ENCODE measurements around the gene EYS.
"Not testable (repeated sequence)": the region's sequence is repeated elsewhere in the genome, so short reads cannot be mapped to it uniquely, and the experiment has no call there.

EYS gene

DNA sequence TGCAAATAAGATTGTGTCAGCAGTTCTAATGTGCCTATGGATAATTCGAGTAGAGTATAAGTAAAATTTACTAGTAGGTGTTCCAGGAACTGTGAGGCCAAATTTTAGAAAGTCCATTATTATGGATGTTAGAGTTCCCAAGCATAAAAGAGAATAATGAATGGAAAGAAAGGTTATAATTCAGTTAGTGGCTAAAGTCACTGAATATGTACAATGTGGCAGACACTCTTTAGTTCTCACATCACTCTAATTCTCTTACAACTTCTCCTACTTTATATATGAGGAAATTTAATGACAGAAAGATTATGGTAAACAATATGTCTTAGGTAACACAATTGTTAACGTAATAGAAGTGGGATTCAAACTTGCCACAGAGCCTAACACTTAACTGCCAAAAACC lies 75.3 kb downstream of the EYS start:
- DNase-seq = no peak
- Histone ChIP-seq H3K36me3 (replicated peaks; ENCODE audit: insufficient read depth, low read length) (no peaks in the 10 kb centered on the region), H3K9me3 (replicated peaks; ENCODE audit: insufficient read depth, low read length) (no peaks in the 10 kb centered on the region), H3F3A (ENCODE audit: insufficient read depth, low read length) (no peaks in the 10 kb centered on the region), H4K20me1 (ENCODE audit: insufficient read depth, low read length) (no peaks in the 10 kb centered on the region), H3K27ac (ENCODE audit: low read length) (no peak overlapping the region), H3K79me2 (ENCODE audit: low read length) (no peaks in the 10 kb centered on the region), H3K4me1 (ENCODE audit: low read length) (no peaks in the 10 kb centered on the region), H3K4me2 (ENCODE audit: low read depth, low read length) (no peak overlapping the region), H3K9ac (ENCODE audit: low read length) (no peak overlapping the region), H3K9me2 (replicated peaks; ENCODE audit: insufficient read depth, low read length) (no peaks in the 10 kb centered on the region), H3K27me3 (replicated peaks; ENCODE audit: insufficient read depth, low read length) (no peaks in the 10 kb centered on the region), H2AFZ (ENCODE audit: low read length) (no peak overlapping the region), H3K4me3 (ENCODE audit: low read length) (no peak overlapping the region)
- TF ChIP-seq EZH2phosphoT487 (IDR thresholded peaks at IDR 0.05; ENCODE audit: low read length) (no peak), EZH2 (optimal IDR thresholded peaks at IDR 0.05; ENCODE audit: low read depth, low read length) (no peak)
- TF ChIP-seq, protein P1, sequence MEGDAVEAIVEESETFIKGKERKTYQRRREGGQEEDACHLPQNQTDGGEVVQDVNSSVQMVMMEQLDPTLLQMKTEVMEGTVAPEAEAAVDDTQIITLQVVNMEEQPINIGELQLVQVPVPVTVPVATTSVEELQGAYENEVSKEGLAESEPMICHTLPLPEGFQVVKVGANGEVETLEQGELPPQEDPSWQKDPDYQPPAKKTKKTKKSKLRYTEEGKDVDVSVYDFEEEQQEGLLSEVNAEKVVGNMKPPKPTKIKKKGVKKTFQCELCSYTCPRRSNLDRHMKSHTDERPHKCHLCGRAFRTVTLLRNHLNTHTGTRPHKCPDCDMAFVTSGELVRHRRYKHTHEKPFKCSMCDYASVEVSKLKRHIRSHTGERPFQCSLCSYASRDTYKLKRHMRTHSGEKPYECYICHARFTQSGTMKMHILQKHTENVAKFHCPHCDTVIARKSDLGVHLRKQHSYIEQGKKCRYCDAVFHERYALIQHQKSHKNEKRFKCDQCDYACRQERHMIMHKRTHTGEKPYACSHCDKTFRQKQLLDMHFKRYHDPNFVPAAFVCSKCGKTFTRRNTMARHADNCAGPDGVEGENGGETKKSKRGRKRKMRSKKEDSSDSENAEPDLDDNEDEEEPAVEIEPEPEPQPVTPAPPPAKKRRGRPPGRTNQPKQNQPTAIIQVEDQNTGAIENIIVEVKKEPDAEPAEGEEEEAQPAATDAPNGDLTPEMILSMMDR (IDR thresholded peaks at IDR 0.05; ENCODE audit: low read length) = no peak

DNA sequence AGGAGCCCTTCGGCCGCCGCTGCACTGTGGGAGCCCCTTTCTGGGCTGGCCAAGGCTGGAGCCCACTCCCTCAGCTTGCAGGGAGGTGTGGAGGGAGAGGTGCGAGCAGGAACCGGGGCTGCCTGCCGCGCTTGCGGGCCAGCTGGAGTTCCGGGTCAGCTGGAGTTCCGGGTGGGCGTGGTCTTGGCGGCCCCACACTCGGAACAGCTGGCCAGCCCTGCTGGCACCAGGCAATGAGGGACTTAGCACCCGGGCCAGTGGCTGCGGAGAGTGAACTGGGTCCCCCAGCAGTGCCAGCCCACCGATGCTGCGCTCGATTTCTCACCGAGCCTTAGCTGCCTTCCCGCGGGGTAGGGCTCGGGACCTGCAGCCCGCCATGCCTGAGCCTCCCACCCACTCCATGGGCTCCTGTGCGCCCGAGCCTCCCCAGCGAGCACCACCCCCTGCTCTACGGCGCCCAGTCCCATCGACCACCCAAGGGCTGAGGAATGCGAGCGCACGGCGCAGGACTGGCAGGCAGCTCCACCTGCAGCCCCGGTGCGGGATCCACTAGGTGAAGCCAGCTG lies 79.5 kb downstream of the EYS start:
- not testable (repeated sequence) for H4K20me1 ChIP-seq (ENCODE audit: insufficient read depth, low read length); H3K9ac ChIP-seq (ENCODE audit: low read length); H3K4me2 ChIP-seq (ENCODE audit: low read depth, low read length); H3F3A ChIP-seq (ENCODE audit: insufficient read depth, low read length); H3K4me1 ChIP-seq (ENCODE audit: low read length); H3K9me3 ChIP-seq (replicated peaks; ENCODE audit: insufficient read depth, low read length); DNase-seq; H3K27me3 ChIP-seq (replicated peaks; ENCODE audit: insufficient read depth, low read length); H3K27ac ChIP-seq (ENCODE audit: low read length); H3K79me2 ChIP-seq (ENCODE audit: low read length); H2AFZ ChIP-seq (ENCODE audit: low read length); H3K4me3 ChIP-seq (ENCODE audit: low read length); H3K9me2 ChIP-seq (replicated peaks; ENCODE audit: insufficient read depth, low read length); H3K36me3 ChIP-seq (replicated peaks; ENCODE audit: insufficient read depth, low read length)

DNA sequence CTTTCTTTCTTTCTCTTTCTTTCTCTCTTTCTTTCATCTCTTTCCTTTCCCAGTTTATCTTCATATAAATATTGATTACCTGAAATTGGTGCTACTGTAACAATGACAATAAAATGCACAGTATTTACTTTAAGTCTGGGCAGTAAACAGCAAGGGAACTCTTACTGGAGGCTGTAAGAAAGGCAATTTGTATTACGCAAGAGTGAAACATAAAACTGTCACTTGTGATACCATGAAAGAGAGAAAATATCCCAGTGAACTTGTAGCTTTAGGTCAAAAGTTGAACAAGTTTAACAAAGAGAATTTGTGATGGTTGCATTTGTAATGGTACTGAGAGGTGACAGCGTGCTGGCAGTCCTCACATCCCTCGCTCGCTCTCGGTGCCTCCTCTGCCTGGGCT lies 80.0 kb downstream of the EYS start:
- no peak overlapping the region for H3K4me3 ChIP-seq (ENCODE audit: low read length)
- H3K36me3 ChIP-seq (replicated peaks; ENCODE audit: insufficient read depth, low read length) = no peaks in the 10 kb centered on the region
- H3K9me2 ChIP-seq (replicated peaks; ENCODE audit: insufficient read depth, low read length) = no peaks in the 10 kb centered on the region
- no peak overlapping the region for H3K27ac ChIP-seq (ENCODE audit: low read length)
- TF ChIP-seq EZH2 (optimal IDR thresholded peaks at IDR 0.05; ENCODE audit: low read depth, low read length) = no peak
- no peak for TF ChIP-seq EZH2phosphoT487 (IDR thresholded peaks at IDR 0.05; ENCODE audit: low read length)
- TF ChIP-seq, protein P1 (IDR thresholded peaks at IDR 0.05; ENCODE audit: low read length) = no peak
- H3K79me2 ChIP-seq (ENCODE audit: low read length) = no peaks in the 10 kb centered on the region
- H3K9me3 ChIP-seq (replicated peaks; ENCODE audit: insufficient read depth, low read length) = no peaks in the 10 kb centered on the region
- H3K9ac ChIP-seq (ENCODE audit: low read length) = no peak overlapping the region
- DNase-seq = no peak
- H3F3A ChIP-seq (ENCODE audit: insufficient read depth, low read length) = no peaks in the 10 kb centered on the region
- H4K20me1 ChIP-seq (ENCODE audit: insufficient read depth, low read length) = no peaks in the 10 kb centered on the region
- H3K27me3 ChIP-seq (replicated peaks; ENCODE audit: insufficient read depth, low read length) = no peaks in the 10 kb centered on the region
- H2AFZ ChIP-seq (ENCODE audit: low read length) = no peak overlapping the region
- no peaks in the 10 kb centered on the region for H3K4me1 ChIP-seq (ENCODE audit: low read length)
- no peak overlapping the region for H3K4me2 ChIP-seq (ENCODE audit: low read depth, low read length)

DNA sequence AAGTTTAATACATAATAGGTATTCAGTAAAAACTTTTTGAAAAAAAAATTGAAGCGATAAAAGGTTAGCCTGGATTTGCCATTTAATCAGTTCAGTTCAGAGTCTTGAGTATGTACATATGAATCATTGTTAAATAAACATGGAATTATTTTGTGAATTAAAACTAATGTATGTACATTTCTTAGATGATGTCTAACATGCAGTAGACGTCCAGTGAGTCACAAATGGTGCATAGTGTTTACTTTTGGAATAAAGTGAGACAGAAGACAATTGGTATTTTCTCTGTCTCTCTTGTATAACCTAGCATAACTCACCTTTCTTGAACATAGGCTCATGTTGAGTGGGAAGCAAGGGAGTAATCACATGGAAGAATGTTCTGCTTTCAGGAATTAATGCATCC lies 83.5 kb downstream of the EYS start:
- H3K4me1 ChIP-seq (ENCODE audit: low read length) = no peaks in the 10 kb centered on the region

More for the DNA sequence above, 83.5 kb downstream of the EYS start:
- no peak overlapping the region for H2AFZ ChIP-seq (ENCODE audit: low read length)
- H3K4me3 ChIP-seq (ENCODE audit: low read length) = no peak overlapping the region
- no peak overlapping the region for H3K4me2 ChIP-seq (ENCODE audit: low read depth, low read length)
- H3K27me3 ChIP-seq (replicated peaks; ENCODE audit: insufficient read depth, low read length) = no peaks in the 10 kb centered on the region
- no peaks in the 10 kb centered on the region for H3F3A ChIP-seq (ENCODE audit: insufficient read depth, low read length)
- no peaks in the 10 kb centered on the region for H3K9me2 ChIP-seq (replicated peaks; ENCODE audit: insufficient read depth, low read length)
- TF ChIP-seq, protein P1 (IDR thresholded peaks at IDR 0.05; ENCODE audit: low read length) = no peak
- TF ChIP-seq EZH2phosphoT487 (IDR thresholded peaks at IDR 0.05; ENCODE audit: low read length) (no peak), EZH2 (optimal IDR thresholded peaks at IDR 0.05; ENCODE audit: low read depth, low read length) (no peak)
- no peak overlapping the region for H3K9ac ChIP-seq (ENCODE audit: low read length)
- no peak for DNase-seq
- H3K9me3 ChIP-seq (replicated peaks; ENCODE audit: insufficient read depth, low read length) = no peaks in the 10 kb centered on the region
- H3K36me3 ChIP-seq (replicated peaks; ENCODE audit: insufficient read depth, low read length) = no peaks in the 10 kb centered on the region
- no peaks in the 10 kb centered on the region for H4K20me1 ChIP-seq (ENCODE audit: insufficient read depth, low read length)
- H3K27ac ChIP-seq (ENCODE audit: low read length) = no peak overlapping the region
- no peaks in the 10 kb centered on the region for H3K79me2 ChIP-seq (ENCODE audit: low read length)

Data from MM.1S (cell line).